ENCODE measurements around the gene GLT1D1. TPM values are rescaled to one million over a fixed set of nuclear protein-coding genes. Genes with fewer than 3 reads are reported as not detected.

GLT1D1 gene
- total RNA-seq, 1 experiment from 2014 or later = 4.2 TPM

DNA sequence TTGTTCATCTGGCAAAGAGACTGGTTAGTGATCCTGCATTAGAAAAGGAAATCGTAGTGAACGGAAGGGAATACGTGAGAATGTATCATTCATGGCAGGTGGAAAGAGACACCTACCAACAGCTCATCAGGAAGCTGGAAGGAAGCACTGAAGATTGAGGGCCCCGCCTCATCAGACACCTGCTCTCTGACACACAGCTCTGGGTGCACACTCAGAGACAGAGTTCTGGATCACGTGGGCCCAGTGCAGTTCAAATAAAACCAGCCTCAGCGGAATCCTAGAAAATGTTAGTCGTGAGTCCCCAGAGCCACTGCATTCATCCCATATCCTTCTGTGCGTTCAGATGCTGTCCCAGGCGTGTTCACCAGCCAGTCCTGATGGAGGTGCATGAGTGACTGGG, 129.7 kb downstream of the GLT1D1 start:
- H3K9me3 ChIP-seq = no peaks in the 10 kb centered on the region
- DNase-seq = no peak
- no peaks in the 10 kb centered on the region for H3K27me3 ChIP-seq
- no peak overlapping the region for H3K4me3 ChIP-seq
- H3K36me3 ChIP-seq = no peaks in the 10 kb centered on the region

GRCh38 chr12:128983371-128983770, 130.1 kb downstream of the GLT1D1 start:
- Histone ChIP-seq H3K4me3 (no peak overlapping the region), H3K9me3 (no peaks in the 10 kb centered on the region), H3K27me3 (no peaks in the 10 kb centered on the region), H3K36me3 (no peaks in the 10 kb centered on the region)
- no peak for DNase-seq

DNA sequence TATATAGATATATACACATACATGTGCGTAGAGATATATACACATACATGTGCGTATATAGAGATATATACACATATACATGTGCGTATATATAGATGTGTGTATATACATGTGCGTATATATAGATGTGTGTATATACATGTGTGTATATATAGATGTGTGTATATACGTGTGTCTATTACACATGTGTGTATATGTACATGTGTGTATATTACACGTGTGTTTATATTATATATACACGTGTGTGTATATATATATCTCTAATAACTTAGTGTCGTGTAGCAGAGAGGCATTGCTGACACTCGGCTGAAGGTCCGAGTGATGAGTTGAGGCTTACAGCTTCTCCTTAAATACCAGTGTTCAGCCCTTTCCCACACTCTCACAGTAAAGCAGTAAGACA, 133.7 kb downstream of the GLT1D1 start:
- Histone ChIP-seq H3K36me3 (no peaks in the 10 kb centered on the region), H3K4me3 (no peak overlapping the region), H3K27me3 (no peaks in the 10 kb centered on the region), H3K9me3 (no peaks in the 10 kb centered on the region)
- DNase-seq = no peak

DNA sequence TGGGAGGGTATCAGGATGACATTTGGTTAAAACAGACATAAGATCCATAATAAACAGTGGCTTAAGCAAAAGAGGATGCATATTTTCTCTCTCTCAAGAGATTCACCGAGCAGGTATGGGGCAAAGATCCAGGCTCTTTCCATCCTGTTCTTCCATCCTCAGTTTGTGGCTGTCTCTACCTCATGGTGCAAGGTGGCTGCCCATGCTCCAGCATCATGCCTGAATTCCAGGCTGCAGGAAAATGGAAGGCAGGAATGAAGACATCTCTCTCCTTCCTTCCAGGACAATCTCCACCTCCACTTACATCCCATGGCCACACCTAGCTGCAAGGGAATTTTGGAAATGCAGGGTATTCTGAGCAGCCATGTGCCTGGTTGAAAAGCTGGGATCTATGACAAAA, 136.0 kb downstream of the GLT1D1 start:
- Histone ChIP-seq H3K36me3 (no peaks in the 10 kb centered on the region), H3K4me3 (no peak overlapping the region), H3K27me3 (no peaks in the 10 kb centered on the region), H3K9me3 (no peaks in the 10 kb centered on the region)
- DNase-seq = no peak

GRCh38 chr12:128991716-128992115, 138.4 kb downstream of the GLT1D1 start:
- Histone ChIP-seq H3K4me3 (no peak overlapping the region), H3K9me3 (no peaks in the 10 kb centered on the region), H3K27me3 (no peaks in the 10 kb centered on the region), H3K36me3 (no peaks in the 10 kb centered on the region)
- no peak for DNase-seq

GRCh38 chr12:128992116-128992515, 138.8 kb downstream of the GLT1D1 start:
- no peak for DNase-seq
- Histone ChIP-seq H3K9me3 (no peaks in the 10 kb centered on the region), H3K4me3 (no peak overlapping the region), H3K36me3 (no peaks in the 10 kb centered on the region), H3K27me3 (no peaks in the 10 kb centered on the region)

- no peaks in the 10 kb centered on the region for H3K36me3 ChIP-seq
- no peak for DNase-seq
- H3K9me3 ChIP-seq = no peaks in the 10 kb centered on the region
- no peaks in the 10 kb centered on the region for H3K27me3 ChIP-seq
- H3K4me3 ChIP-seq = no peak overlapping the region
Observed at GRCh38 chr12:128992550-128992949, 139.3 kb downstream of the GLT1D1 start.

DNA sequence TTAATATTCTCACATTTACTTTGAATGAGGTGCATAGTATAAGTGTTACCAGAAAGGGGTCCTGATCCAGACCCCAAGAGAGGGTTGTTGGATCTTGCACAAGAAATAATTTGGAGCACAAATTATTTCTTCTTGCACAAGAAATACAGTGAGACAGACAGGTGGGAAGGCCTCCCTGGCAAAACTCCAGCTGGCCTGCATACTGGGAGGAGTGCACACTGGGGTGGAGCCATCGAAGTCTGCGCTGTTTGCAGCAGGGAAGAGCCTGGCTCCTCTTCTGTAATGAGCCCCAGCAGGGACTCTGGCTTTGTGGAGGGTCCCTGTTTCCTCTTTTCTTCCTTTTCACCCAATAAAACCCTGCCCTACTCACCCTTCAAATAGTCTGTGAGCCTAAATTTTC, 141.6 kb downstream of the GLT1D1 start:
- Histone ChIP-seq H3K27me3 (no peaks in the 10 kb centered on the region), H3K36me3 (no peaks in the 10 kb centered on the region), H3K9me3 (no peaks in the 10 kb centered on the region), H3K4me3 (no peak overlapping the region)
- no peak for DNase-seq

DNA sequence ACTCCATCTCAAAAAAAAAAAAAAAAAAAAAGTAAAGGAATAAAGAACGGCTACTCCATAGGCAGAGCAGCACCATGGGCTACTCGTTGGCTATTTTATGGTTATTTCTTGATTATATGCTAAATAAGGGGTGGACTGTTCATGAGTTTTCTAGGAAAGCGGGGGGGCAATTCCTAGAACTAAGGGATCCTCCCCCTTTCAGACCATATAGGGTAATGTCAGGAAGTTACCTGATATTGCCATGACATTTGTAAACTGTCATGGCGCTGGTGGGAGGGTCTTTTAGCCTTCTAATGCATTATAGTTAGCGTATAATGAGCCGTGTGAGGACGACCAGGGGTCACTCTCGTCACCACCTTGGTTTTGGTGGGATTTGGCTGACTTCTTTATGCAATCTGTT, 142.3 kb downstream of the GLT1D1 start:
- no peak for DNase-seq
- Histone ChIP-seq H3K27me3 (no peaks in the 10 kb centered on the region), H3K9me3 (no peaks in the 10 kb centered on the region), H3K36me3 (no peaks in the 10 kb centered on the region), H3K4me3 (no peak overlapping the region)

DNA sequence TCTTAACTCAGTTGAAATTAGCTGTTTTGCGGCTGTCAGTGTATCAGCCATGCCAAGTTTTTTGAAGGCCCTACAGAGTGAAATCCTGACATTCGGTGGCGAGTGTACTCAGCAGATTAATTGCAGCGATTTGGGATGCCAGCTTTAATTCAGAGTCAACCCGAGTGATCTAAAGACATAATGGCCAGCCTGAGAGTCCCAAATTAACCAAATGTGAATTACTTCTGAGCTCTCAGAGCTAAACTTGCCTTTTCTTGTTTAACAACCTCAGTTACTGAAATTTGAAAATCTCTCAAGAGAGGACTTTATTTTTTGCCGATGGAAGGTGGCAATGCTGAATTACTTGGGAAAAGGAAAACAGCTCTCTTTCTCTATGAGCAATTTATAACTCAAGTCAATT, 148.5 kb downstream of the GLT1D1 start:
- H3K4me3 ChIP-seq = no peak overlapping the region
- H3K9me3 ChIP-seq = no peaks in the 10 kb centered on the region
- H3K27me3 ChIP-seq = no peaks in the 10 kb centered on the region
- no peak for DNase-seq
- no peaks in the 10 kb centered on the region for H3K36me3 ChIP-seq

- DNase-seq = no peak
- Histone ChIP-seq H3K4me3 (no peak overlapping the region), H3K9me3 (no peaks in the 10 kb centered on the region), H3K27me3 (no peaks in the 10 kb centered on the region), H3K36me3 (no peaks in the 10 kb centered on the region)
Observed at GRCh38 chr12:129002427-129002826, 149.1 kb downstream of the GLT1D1 start.

DNA sequence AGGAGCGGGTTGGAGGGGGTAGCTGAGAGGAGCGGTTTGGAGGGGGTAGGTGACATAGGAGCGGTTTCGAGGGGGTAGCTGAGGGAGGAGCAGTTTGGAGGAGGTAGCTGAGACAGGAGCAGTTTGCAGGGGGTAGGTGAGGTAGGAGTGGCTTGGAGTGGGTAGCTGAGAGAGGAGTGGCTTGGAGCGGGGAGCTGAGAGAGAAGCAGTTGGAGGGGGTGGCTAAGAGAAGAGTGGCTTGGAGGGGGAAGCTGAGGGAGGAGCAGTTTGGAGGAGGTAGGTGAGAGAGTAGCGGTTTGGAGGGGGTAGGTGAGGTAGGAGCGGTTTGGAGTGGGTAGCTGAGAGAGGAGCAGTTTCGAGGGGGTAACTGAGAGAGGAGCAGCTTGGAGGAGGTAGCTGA, 152.1 kb downstream of the GLT1D1 start:
- no peak for DNase-seq
- Histone ChIP-seq H3K36me3 (no peaks in the 10 kb centered on the region), H3K27me3 (no peaks in the 10 kb centered on the region)

DNA sequence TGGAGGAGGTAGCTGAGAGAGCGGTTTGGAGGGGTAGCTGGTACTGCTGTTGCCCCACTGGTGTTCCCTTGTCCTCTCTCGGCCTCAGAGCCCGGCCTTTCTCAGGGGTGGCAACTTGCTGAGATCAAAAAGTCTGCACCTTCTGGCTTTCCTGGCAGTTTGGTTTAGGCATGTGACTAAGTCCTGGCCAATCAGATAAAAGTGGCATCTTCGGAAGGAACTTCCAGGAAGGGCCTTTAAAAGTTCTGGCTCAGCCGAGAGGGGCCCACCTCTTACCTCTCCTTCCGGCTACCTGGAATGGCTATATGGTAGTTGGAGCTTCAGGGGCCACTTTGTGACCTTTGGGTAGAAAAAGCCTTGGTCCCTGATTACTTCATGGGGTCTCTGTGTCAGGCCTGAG, 152.6 kb downstream of the GLT1D1 start:
- Histone ChIP-seq H3K9me3 (no peaks in the 10 kb centered on the region), H3K27me3 (no peaks in the 10 kb centered on the region), H3K36me3 (no peaks in the 10 kb centered on the region), H3K4me3 (no peak overlapping the region)
- DNase-seq = no peak

More for the DNA sequence above, 152.1 kb downstream of the GLT1D1 start:
- Histone ChIP-seq H3K9me3 (no peaks in the 10 kb centered on the region), H3K4me3 (no peak overlapping the region)

DNA sequence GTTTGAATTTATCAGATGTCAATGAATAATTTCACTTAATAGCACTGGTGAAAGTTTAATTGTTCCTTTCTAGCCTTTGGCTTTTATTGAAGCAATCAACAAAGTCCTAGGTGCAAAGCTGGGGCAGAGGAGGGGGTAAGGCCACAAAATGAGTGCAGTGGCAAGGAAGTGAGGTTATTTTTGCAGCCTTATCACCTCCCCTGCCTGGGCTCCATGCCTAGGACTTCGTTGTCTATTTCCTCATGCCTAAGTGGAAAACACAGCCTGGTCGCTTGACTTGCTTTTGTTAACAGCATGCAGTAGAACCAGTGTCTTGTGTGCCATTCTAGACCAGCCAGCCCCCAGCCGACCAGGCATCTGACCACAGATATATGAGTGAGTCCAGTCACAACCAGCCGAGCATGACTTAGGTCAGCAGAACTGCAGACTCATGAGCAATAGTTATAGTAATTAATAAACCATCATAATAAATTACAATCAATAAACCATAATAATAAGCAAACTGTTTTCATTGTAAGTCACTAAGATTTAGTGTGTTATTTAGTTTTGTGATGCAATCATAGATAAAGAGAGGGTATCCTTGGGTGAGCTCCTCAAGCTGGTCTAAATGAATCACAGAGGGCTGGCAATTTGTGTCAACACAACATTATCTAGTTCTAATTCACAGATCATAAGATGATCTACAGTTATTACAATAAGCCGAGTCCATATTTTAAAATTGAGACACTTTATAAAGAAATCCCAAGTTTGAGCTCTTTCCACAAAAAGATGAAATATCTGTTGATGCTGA, 156.8 kb downstream of the GLT1D1 start:
- Histone ChIP-seq H3K4me3 (no peak overlapping the region), H3K36me3 (no peaks in the 10 kb centered on the region), H3K9me3 (no peaks in the 10 kb centered on the region), H3K27me3 (no peaks in the 10 kb centered on the region)
- DNase-seq = no peak

DNA sequence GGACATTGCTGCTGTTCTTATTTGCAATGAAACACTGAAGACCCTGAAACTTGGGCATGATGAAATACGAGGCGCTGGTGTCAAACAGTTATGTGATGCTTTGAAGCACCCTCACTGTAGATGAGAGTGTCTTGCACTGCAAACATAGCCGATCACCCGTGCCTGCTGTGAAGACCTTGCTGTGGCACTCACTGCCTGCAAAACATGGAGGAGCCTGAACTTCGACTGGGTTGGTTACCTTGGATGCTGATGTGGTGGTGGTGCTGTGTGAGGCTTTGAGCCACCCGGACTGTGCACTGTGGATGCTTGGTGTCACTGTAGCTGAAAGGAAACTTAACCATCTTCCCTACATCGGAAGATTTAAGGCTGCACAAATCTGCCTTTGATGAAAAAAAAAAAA, 162.9 kb downstream of the GLT1D1 start:
- Histone ChIP-seq H3K4me3 (no peak overlapping the region), H3K9me3 (no peaks in the 10 kb centered on the region), H3K36me3 (no peaks in the 10 kb centered on the region), H3K27me3 (no peaks in the 10 kb centered on the region)
- DNase-seq = no peak

- no peaks in the 10 kb centered on the region for H3K27me3 ChIP-seq
- H3K9me3 ChIP-seq = no peaks in the 10 kb centered on the region
- no peak overlapping the region for H3K4me3 ChIP-seq
- no peak for DNase-seq
- H3K36me3 ChIP-seq = no peaks in the 10 kb centered on the region
Observed at GRCh38 chr12:129025055-129025454, 171.8 kb downstream of the GLT1D1 start.

DNA sequence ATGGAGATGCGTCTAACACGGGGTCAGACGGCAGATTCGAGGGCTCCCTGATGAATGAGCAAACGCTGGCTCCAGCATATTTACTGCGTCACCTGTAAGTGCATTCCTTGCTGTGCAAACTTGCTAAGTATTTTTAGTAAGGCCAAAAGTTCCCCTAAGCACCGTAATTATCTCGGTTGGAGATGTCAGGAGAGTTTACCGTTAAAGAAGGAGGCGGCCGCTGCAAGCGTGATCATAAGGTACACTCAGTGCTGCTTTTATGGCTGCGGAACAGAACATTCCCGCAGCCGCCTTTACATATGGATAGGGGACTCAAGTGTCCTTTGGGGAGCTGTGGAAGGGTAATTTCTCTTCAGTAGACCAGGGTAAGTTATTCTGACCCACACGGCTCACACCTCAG, 175.6 kb downstream of the GLT1D1 start:
- Histone ChIP-seq H3K4me3 (no peak overlapping the region), H3K36me3 (no peaks in the 10 kb centered on the region), H3K9me3 (no peaks in the 10 kb centered on the region)

More for the DNA sequence above, 175.6 kb downstream of the GLT1D1 start:
- no peaks in the 10 kb centered on the region for H3K27me3 ChIP-seq
- DNase-seq = no peak

All from MG63 (cell line).